GM12878 (cell line): ENCODE measurements around the gene NOP56.
"Not testable (repeated sequence)": the region's sequence is repeated elsewhere in the genome, so short reads cannot be mapped to it uniquely, and the experiment has no call there.

Experiments used
- JUND ChIP-seq: IDR thresholded peaks from 2 replicates; pipeline ENCODE4 v1.6.1; 2012; ENCODE audit warnings: low read depth, mild to moderate bottlenecking, low read length, improper control_type of control experiment, moderate library complexity
- POLR2A ChIP-seq: IDR thresholded peaks from 2 replicates; pipeline ENCODE4 v1.6.1; 2011; ENCODE audit warnings: low read depth, mild to moderate bottlenecking, low read length
- POLR2AphosphoS5 ChIP-seq: IDR thresholded peaks from 2 replicates; pipeline ENCODE4 v1.6.1; 2011; ENCODE audit warnings: mild to moderate bottlenecking, low read length, inconsistent platforms
- TF ChIP-seq, protein P1 (sequence below), 3 experiments: IDR thresholded peaks in 2 of 3; conservative IDR thresholded peaks in 1 of 3; 2 replicates each; pipeline ENCODE4 v1.5.1; 2011; ENCODE audit warnings: low read depth in 3 of 3, low read length in 3 of 3, mild to moderate bottlenecking in 3 of 3, control low read depth in 2 of 3, moderate library complexity in 2 of 3, inconsistent platforms in 1 of 3, mixed read lengths in 1 of 3; ENCODE audit not compliant: control insufficient read depth in 2 of 3, insufficient read depth in 1 of 3; ENCODE audit errors: extremely low read depth in 1 of 3

DNA sequence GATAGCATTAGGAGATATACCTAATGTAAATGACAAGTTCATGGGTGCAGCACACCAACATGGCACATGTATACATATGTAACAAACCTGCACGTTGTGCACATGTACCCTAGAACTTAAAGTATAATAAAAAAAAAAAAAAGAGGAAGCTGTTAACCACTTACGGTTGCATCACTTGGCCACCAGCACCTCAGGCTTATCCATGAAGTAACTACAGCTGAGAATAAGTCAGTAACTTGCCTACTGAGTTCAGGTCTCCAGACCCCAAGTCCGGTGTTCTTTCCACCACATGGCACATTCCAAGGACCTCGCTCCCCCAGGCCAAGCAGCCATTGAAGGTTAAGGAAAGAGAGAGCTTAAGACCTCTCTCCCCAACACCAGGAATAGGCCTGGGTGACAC lies 32.4 kb downstream of the NOP56 start:
- not testable (repeated sequence) for TF ChIP-seq POLR2AphosphoS5, JUND, POLR2A
- TF ChIP-seq, protein P1, sequence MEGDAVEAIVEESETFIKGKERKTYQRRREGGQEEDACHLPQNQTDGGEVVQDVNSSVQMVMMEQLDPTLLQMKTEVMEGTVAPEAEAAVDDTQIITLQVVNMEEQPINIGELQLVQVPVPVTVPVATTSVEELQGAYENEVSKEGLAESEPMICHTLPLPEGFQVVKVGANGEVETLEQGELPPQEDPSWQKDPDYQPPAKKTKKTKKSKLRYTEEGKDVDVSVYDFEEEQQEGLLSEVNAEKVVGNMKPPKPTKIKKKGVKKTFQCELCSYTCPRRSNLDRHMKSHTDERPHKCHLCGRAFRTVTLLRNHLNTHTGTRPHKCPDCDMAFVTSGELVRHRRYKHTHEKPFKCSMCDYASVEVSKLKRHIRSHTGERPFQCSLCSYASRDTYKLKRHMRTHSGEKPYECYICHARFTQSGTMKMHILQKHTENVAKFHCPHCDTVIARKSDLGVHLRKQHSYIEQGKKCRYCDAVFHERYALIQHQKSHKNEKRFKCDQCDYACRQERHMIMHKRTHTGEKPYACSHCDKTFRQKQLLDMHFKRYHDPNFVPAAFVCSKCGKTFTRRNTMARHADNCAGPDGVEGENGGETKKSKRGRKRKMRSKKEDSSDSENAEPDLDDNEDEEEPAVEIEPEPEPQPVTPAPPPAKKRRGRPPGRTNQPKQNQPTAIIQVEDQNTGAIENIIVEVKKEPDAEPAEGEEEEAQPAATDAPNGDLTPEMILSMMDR (IDR thresholded peaks at IDR 0.05 in 2 of 3, conservative IDR thresholded peaks at IDR 0.05 in 1 of 3; ENCODE audit: control insufficient read depth in 2 of 3, extremely low read depth in 1 of 3, insufficient read depth in 1 of 3, low read depth in 3 of 3, low read length in 3 of 3): not testable (repeated sequence)
